ENCODE data around the gene DPP6.

Gene DPP6

DNA sequence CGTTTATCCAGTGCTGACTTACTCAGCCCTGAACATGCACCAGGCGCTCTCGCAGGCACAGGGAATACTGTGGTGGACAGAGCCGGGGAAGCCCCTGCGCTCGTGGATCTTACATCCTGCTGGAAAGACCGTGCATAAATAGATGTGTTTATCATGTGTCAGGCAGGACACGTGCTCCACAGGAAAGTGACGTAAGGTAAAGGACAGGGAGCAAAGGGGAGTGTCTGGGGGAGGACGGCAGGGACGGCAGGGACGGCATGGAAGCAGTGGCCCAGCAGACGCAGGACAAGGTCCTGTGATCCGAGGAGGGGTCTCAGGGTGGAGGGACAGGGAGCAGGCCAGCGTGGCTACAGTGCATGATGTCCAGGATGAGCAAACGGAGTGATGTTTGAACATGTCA lies 540.2 kb downstream of the DPP6 start:
- DNase-seq (ENCODE audit: low spot score): no peak

DNA sequence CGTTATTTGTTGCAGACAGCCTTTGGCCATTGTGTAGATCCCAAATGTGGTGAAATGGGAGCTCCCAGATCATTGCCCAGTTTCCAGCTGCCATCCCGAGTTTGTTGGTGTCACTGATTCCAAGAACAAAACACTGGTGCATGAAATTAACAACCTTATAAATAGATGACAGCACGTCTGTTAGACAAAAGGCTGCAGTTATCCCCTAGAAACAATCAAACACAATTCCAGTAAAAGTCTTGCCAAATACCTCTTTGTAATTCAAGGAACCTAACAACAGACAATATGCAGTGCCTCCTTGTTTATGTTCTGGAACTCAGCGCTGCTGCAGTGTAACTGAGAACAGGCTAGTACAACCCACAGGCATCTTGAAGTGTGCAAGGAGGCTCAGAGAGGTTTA lies 546.2 kb downstream of the DPP6 start:
- DNase-seq (ENCODE audit: low spot score): no peak

DNA sequence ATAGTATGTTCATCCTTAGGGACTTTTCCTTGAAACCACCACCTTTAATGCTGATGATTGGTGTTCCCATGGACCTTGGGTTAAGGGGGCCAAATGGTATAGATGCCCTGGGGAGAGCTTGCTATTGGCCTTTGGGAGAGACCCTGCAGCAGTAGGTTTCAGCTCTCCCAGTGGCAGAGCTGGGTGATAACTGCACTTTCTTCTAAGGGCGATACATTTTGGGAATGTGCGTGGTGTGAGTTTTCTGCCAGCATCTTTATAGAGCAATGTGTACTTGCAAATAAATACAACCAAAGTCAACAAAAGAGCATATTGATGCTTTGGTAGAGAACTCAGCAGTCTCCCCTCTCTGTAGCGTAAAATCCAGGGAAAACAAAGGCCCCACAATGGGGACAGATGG lies 546.7 kb downstream of the DPP6 start:
- no peak for DNase-seq (ENCODE audit: low spot score)

DNA sequence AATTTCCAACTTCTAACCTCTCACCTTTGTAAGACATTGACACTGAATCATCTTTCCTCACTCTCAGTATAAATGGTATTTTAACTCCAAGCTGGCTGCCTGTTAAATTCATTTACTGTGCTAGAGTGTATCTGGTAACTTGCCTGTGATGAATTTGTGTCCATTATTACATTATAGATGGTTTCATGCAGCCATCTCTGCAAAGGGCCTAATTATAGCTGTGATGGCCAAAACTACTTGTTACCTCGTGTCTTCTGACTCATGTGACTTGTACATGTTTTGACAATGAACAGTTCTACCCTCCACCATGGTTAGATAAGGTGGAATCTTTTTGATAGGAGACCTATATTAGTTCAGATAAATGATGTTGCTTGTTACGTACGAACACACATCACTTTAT lies 558.7 kb downstream of the DPP6 start:
- no peak for DNase-seq (ENCODE audit: low spot score)

DNA sequence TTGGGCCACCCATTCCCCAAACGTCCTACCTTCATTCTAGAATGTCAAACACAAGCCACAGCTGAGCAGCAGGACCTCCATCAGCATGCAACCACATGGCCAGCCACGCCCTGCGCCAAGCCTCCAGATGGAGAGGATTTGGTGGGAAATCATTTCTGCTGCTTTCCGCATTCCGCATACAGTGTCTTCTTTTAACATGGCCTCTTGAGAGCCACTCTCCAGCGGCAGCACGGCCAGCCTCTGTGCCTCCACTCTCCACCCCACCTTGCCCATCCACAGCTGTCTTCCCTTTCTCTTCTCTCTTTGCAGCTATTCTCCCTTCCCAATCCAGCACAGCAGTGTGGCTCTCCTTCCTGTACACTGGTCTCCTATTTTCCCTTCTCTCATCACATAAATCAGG lies 561.6 kb downstream of the DPP6 start:
- DNase-seq (ENCODE audit: low spot score): no peak

DNA sequence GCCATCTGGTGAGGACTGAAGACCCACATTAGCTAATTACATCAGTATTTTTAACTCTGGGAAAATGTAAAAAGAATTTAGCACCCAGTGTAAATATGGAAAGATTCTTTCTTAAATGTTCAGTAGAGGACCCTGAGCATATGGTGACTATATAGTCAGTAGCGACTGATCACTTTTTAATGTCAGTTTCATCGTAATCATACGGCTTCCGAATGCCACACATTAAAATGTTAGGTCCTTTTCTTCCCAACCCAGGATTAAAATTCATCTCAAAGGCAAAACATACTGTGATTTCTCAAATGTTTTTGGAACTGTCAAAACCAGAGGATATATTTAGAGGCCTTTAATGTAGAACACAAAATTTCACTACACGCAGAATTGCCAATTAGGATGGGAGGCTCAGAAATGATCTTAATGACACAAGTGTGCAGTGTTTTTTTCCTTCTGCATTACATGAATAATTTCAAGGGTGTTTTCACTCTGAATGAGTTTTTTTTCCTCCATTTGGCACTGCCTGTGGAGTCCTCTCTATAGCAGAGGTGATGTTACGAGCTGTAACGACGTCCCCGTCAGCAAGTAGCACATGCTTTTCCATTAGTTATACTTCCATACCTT lies 568.0 kb downstream of the DPP6 start:
- no peak for DNase-seq (ENCODE audit: low spot score)

DNA sequence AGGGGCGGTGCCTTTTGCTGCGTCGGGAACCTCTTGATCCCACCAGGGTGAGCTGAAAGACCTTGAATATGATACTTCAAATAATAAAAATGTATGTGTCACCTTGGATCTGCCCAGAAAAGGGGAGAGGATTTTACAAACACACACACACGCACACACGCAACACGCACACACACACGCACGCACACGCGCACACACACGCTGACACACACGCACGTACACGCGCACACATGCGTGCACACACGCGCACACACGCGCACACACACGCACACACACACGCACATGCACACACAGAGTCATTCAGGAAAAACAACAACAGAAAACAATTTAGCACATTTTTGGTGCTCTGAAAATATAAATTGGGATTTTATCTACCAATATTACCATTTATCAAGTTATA lies 571.2 kb downstream of the DPP6 start:
- no peak for DNase-seq (ENCODE audit: low spot score)

DNA sequence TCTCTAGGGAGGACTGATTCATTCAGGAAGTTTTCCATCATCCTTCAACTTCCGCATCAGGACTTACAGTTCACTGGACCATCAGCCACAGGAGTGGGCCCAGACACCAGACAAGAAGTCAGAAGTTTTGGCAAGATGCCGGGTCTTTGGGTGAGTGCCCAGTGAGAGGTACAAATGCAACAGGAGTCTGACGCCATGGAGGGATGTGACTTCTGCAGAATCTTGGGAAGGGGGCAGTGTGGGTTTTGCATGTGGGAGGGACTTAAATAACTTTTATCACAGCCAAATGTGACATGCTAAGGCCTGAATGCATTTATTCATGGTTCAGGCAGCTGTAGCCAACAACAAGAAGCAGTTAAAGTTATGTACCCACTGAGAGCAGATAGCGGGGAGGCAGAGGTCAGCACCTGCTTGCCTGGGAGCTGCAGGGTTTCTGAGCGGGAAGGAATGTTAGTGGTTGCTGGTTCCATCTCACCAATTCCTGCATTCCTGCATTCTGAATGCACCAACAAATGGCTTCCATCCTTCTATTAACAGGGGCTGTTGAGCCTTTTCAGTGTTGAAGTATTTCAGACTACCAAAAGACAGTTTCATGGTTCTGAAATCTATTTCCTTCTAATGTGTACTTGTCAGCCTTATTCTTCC lies 575.6 kb downstream of the DPP6 start:
- no peak for DNase-seq (ENCODE audit: low spot score)

DNA sequence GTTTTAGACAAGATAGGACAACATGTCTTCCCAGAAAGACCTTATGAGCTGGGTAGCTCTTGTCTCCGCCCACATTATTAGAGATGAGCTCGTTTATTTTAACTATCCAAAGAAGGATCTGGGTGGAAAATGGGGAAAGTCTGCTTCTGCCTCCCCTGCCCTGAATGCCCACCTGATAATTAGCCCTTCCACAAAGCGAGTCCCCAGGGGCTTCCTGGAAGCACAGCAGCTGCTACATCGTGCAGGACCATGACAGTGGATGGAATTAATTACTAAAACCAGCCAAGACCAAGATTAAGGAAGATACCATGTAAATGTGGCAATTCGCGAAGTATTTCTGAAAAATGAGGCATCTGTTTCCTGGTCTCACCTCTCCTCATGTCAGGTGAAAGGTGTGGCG lies 576.4 kb downstream of the DPP6 start:
- DNase-seq (ENCODE audit: low spot score): no peak

DNA sequence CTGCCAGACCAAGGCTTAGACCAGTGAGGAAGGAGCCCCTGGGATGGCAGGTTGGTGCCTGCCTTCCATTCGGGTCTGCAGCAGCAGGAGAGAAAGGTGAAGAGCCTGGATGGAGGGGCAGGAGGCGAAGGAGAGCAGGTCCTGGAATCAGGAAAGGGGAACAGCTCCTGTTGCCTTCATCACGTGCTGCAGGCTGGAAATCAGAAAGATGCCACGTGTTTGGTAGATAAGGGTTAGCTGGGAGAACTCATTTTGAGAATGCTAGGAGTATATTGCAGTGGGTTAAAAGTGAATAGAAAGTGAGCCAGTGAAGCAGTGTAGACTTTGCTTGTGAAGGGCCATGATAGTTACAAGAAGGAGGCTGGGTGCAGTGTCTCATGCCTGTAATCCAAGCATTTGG lies 579.0 kb downstream of the DPP6 start:
- no peak for DNase-seq (ENCODE audit: low spot score)

DNA sequence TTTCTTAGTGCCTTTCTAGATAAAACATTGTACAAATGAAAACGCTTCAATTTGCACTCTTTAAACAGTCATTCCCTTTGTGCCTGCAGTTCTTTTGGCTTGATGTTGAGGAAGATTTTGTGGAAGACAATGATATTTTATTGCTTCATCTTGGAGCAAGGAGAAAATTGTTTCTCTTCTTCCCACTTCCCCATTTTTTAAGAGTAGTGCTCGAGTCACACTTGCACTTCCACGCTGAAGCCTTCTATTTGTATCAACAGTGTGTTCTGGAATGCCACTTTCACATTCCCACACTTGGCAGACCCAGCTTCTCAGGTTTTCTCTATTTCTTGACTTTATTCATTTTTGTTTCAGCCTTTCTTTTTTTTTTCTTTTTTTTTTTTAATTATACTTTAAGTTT lies 581.4 kb downstream of the DPP6 start:
- no peak for DNase-seq (ENCODE audit: low spot score)

DNA sequence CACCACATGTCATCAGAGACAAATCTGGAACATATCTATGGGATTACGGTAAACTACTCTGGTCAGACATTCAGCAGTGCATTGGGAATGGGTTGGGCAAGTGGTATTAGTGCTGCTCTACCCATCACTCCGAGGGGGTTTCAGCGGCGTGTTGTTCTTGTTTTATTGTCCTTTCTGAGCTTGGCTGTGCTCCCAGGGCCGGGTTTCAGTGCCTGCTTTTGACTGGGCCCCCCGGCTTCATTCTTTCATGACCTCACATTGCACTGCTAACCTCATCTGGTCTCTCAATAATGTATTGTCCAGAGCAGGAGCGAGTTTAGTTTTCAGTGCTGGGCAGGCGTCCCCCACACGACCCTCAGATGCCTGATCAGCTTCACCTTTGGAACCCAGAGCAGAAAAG lies 586.1 kb downstream of the DPP6 start:
- no peak for DNase-seq (ENCODE audit: low spot score)

DNA sequence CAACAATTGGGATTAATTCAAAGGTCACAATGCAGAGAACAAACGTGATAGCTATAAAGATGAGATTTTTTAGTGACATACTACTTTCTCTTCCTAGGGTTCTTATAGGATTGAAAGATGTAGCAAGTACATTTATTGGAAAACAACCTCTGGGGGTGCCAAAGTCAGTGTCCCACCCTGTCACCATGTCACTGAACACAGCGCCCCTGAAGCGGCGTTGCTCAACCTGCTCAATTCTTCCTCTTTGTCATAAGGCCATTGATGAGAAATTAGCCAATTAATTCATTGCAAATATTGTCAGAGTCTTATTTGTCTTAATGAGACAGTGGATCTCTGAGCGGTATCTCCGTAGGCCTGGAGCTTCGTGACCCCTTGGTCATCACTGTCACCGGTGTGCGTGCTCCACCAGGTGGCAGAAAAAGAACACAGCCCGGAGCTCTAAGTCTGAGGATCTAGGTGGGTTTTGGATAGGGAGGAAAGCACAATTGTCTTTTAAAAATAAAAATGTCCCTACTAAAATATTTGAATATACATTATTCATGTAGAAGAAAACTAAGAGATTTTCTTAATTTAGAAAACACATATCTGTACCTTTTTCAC lies 588.2 kb downstream of the DPP6 start:
- no peak for DNase-seq (ENCODE audit: low spot score)

DNA sequence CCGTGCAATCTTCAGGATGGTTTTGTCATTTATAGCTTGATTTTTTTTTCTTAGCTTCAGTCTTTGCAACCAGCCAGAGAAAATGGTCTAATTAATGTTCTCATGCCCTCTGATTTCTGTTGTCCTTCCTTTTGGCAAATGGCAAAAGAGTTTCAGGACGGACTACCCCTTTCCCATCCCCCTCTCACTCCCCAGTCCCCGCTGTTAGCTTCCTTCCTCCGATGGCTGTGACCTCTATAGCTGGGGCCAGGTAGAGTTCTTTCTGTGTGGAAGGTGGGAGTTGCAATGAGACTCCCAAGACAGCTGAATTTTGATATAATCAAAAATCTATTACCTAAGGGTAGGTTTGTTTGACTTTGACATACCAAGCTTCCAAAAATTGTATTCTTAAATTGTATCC lies 588.7 kb downstream of the DPP6 start:
- DNase-seq (ENCODE audit: low spot score): no peak

DNA sequence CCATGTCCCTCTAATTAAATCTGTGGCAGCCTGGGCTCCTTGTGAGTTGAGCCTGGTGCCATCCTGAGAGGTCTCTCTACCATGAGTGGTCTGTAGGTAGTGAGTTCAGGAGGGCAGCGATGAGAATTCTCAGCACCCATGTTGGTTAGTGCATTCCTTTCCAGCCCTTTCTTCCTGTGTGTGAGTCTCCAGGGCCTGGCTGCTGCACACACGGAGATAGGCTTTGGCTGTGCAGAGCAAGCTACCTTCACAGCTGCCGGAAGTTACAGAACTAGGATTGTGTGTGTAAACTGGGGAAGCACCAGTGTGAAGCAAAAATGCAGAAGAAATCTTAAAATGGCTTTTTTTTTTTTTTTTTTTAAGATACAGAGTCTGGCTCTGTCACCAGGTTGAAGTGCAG lies 592.2 kb downstream of the DPP6 start:
- DNase-seq (ENCODE audit: low spot score): no peak

DNA sequence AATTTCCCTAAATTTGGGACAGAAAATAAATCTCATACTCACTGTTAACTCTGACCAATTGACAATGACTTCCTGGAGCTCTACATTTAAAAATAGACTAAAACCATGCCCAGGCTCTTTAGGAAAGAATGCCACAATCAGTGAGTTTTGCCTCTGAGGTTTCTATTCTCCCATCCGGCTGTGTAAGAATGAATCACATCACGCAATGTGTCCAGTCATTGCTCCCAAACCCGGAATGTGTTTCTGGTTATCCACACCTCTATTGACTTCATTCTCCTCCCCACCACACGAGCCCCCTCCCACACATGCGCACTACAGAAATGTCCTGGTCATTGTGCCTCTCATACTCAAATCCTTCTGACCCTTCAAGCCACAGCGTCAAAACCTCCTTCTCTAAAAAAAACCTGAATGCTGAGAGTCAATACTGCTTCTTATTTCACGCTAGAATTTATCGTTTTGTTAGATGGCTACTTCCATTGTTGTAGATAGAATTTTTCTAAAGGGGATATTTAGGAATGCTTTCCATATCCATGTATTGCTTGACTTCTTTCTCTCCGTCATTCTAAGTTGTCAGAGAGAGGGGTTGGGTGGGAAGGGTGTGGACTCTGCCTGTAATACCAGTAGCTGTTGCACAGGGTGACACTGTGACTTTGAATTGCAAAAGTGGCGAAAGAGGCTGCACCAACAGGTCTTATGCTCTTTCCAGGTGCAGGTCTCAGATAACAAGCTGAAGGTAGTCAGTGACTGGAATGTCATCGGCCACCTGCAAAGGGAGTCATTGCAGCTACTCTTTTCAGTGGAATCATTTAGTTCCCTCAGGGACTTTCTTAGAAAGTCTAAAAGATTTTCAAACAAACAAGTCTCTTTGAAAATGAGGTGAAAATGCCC lies 594.2 kb downstream of the DPP6 start:
- no peak for DNase-seq (ENCODE audit: low spot score)

DNA sequence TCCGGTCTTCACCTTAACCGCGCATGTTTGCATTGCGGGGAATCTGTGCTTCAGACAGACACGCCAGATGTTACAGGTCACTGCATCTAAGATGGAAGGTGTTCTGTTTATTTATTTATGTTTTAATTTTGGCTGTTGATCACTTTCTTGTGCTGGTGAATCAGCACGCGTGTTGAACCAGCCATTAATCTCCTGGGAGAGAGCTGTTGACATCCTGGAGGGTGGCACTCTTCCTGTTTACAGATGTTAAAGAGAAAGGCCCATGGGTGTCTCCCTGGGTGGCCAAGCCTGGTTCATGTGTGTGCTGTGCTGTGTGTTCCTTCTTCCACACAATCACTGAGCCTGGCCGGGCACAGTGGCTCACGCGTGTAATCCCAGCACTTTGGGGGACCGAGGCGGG lies 595.4 kb downstream of the DPP6 start:
- DNase-seq (ENCODE audit: low spot score): no peak

DNA sequence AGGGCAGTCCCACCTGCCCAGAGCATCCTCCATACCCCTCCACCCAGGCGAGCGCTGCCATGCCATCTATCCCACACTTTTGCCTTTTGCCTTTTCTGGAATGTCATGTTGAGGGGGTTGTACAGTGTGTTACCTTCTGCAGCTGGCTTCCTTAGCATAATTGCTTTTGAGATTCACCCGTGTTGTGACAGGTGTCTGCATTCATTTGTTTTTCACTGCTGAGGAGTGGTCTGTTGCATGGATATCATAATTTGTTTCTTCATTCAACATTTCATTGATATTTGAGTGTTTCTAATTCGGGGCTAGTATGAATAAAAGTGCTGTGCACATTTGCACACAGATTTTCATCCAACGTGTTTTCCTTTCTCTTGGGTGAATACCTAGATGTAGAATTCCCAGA lies 596.8 kb downstream of the DPP6 start:
- no peak for DNase-seq (ENCODE audit: low spot score)

DNA sequence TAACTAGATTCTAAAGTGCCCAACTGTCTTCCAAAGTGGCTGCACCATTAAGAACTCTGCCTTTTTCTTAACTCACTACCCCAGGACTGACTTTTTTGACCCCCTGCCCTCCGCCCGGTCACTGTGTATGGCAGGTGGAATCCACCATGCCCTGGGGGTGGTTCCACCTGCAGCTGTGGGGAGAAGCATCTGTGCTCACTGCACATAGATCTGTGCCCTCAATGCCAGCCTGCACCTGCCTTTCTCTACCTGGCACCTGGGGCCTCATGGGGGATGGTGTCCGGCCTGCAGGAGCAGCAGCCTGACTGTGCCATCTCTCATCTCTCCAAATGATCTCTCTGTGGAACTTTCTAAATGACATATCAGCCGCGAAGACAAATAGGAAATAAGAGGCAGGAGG lies 597.2 kb downstream of the DPP6 start:
- DNase-seq (ENCODE audit: low spot score): no peak

DNA sequence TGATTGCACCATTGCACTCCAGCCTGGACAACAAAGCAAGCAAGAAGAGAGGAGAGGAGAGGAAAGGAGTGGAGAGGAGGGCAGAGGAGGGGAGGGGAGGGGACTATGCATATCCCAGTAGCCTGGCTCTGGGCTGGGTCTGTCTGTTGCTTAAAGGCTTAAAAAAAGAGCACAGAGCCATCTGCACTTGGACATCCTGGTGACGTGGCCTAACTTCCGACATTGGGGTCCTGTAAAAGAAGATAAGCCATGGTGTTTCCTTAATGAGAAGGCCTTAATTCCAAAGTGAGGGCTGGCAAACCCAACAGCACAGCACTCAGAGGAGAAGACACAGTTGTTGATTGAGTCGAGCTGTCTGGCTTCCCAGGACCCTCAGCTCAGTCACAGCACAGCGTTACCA lies 598.1 kb downstream of the DPP6 start:
- DNase-seq (ENCODE audit: low spot score): no peak

DNA sequence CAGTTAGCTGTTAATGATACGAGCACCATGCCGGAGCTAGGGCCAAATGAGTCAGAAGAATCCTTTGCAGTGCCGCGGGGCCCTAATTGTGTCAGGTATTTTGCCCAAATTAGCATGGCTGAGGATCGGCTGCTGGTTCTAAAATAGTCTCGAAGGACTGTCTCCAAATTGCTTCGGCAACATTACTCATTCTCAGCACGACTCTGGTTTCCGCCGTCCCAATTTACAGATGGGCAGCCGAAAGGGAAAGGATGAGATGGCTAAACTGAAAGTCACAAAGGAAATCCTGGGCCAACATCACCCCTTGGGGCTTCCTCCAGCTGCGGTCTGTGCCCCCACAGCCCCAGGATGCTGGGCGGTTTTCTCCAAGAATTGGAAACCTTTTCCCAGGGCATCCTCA lies 599.3 kb downstream of the DPP6 start:
- no peak for DNase-seq (ENCODE audit: low spot score)

DNA sequence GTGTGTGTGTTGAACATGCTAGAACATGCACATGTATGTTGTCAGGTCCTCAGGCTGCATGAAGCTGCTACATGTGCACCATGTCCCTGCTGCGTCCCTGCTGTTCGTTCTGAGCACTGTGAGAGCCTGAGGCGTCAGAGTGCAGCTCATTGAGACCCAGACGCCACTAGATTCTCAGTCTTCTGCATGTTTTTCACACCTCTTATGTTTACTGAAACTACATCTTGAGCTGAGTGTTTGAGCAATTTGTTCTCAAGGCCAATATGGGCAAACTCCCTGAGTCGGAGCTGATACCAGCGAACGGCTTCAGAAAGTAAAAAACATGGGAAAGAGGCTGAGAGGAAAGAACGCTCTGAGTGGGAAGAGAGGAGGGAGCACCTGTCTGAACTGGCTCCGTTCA lies 600.4 kb downstream of the DPP6 start:
- no peak for DNase-seq (ENCODE audit: low spot score)

DNA sequence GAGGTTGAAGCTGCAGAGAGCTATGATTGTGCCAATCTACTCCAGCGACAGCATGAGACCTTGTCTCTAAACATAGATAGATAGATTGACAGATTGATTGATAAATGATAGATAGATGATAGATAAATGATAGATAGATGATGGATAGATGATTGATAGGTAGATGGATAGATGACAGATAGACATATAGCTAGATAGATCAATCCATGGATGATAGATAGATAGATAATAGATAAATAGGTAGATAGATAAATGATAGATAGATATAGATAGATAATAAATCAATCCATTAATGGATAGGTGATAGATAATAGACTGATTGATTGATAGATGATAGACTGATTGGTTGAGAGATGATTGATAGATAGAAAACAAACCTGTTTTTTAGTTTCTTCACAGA lies 601.1 kb downstream of the DPP6 start:
- DNase-seq (ENCODE audit: low spot score): no peak
